Esophagus squamous epithelium (tissue), 5 donors: ENCODE results near the gene CRB1. TPM values are rescaled to one million over a fixed set of nuclear protein-coding genes. Genes with fewer than 3 reads are reported as not detected.
A peak's percentile ranks its signal among the peaks of the same experiment; 100 is the strongest.

Experiments
- DNase-seq: peaks from one replicate; lab custom pipeline; 2025; lab: John Stamatoyannopoulos, UW
- H3K27ac ChIP-seq, 4 donors: fragments of 200-600 bp; sonication (generic); one replicate each; pipeline ENCODE4 v1.5.1; 2016 to 2019; ENCODE audit warnings: mild to moderate bottlenecking in 1 of 4
- H3K27me3 ChIP-seq, 4 donors: fragments of 200-600 bp; sonication (generic); 1 replicate in 3 of 4; 2 replicates in 1 of 4; pipeline versions ENCODE4 v1.5.1 to v1.6.0; 2017 to 2021; ENCODE audit warnings: antibody characterized with exemption in 1 of 4
- H3K36me3 ChIP-seq, 3 donors: fragments of 200-600 bp; sonication (generic); one replicate each; pipeline ENCODE4 v1.5.1; 2016 to 2019
- H3K4me1 ChIP-seq, 3 donors: fragments of 200-600 bp; sonication (generic); one replicate each; pipeline ENCODE4 v1.5.1; 2017 to 2019
- H3K4me3 ChIP-seq, 4 donors: fragments of 200-600 bp; sonication (generic); 1 replicate in 3 of 4; 2 replicates in 1 of 4; pipeline ENCODE4 v1.5.1; 2016 to 2019; ENCODE audit warnings: mild to moderate bottlenecking in 2 of 4, moderate library complexity in 1 of 4
- H3K9me3 ChIP-seq, 3 donors: fragments of 200-600 bp; sonication (generic); one replicate each; pipeline ENCODE4 v1.5.1; 2016 to 2019
- POLR2A ChIP-seq, 4 donors: fragments of 450-650 bp; IDR thresholded peaks; one replicate each; pipeline ENCODE4 v1.6.1; 2017; ENCODE audit warnings: antibody characterized with exemption in 4 of 4, mild to moderate bottlenecking in 4 of 4, moderate library complexity in 3 of 4
- WGBS, 2 donors: methylation state at CpG; one replicate each; pipeline ENCODE4 v1.1.5; 2018; 5-methylcytosine and 5-hydroxymethylcytosine counted together
- intact Hi-C: fragments of 100-400 bp; cut with DNase I; formaldehyde crosslinking; loops from one replicate; pipeline ENCODE4 v1.15.0; 2022
- total RNA-seq, 4 donors: library from RNA; depleted of rRNA; stranded (reverse); fragments of >200 nt; gene quantifications; one replicate each; pipeline ENCODE4 v1.1.0, GENCODE V29; 2016
- TF ChIP-seq, protein P1 (sequence below), 6 experiments: fragments of 450-650 bp in 4 of 6; fragments of 200-600 bp in 2 of 6; sonication (generic) in 2 of 6; IDR thresholded peaks; one replicate each; pipeline ENCODE4 v1.5.1; 2016 to 2019; ENCODE audit warnings: antibody characterized with exemption in 6 of 6, mild to moderate bottlenecking in 4 of 6, moderate library complexity in 4 of 6
- donor health status: DM: yes; HTN: yes; CAD: no.

The CRB1 gene
- total RNA-seq, 4 donors from 2014 or later: 0.19 TPM; not detected in 3

- Histone ChIP-seq H3K36me3 (no peaks in the 10 kb centered on the region), H3K9me3 (no peaks in the 10 kb centered on the region), H3K27me3 (no peaks in the 10 kb centered on the region), H3K27ac (no peak overlapping the region), H3K4me3 (no peak overlapping the region), H3K4me1 (no peaks in the 10 kb centered on the region)
- TF ChIP-seq POLR2A (IDR thresholded peaks at IDR 0.05): no peak
- TF ChIP-seq, protein P1, sequence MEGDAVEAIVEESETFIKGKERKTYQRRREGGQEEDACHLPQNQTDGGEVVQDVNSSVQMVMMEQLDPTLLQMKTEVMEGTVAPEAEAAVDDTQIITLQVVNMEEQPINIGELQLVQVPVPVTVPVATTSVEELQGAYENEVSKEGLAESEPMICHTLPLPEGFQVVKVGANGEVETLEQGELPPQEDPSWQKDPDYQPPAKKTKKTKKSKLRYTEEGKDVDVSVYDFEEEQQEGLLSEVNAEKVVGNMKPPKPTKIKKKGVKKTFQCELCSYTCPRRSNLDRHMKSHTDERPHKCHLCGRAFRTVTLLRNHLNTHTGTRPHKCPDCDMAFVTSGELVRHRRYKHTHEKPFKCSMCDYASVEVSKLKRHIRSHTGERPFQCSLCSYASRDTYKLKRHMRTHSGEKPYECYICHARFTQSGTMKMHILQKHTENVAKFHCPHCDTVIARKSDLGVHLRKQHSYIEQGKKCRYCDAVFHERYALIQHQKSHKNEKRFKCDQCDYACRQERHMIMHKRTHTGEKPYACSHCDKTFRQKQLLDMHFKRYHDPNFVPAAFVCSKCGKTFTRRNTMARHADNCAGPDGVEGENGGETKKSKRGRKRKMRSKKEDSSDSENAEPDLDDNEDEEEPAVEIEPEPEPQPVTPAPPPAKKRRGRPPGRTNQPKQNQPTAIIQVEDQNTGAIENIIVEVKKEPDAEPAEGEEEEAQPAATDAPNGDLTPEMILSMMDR (IDR thresholded peaks at IDR 0.05): no peak
- DNase-seq: no peak
- 56 to 75% methylated on average over 1 of the region's 1 CpG for WGBS, 2 donors
- intact Hi-C loops: no loop called here
Measured at GRCh38 chr1:197393105-197393504, 125.1 kb downstream of the CRB1 start.

DNA sequence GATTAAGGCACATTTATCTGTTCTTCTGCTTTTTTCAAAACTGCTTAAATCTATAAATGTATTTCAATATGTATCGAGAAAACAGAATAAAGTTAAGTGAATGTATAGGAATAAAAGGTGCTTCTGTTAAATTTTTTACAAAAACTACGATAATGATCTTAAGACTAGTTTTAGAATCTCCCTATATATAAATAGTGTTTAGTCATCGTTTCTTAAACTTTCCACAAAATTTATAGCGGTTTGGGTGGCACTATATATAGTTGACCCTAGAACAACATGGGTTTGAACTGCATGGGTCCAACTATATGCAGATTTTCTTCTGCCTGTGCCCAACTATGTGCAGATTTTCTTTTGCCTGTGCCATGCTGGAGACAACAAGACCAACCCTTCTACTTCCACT, 125.7 kb downstream of the CRB1 start:
- no peak for TF ChIP-seq POLR2A (IDR thresholded peaks at IDR 0.05)

DNA sequence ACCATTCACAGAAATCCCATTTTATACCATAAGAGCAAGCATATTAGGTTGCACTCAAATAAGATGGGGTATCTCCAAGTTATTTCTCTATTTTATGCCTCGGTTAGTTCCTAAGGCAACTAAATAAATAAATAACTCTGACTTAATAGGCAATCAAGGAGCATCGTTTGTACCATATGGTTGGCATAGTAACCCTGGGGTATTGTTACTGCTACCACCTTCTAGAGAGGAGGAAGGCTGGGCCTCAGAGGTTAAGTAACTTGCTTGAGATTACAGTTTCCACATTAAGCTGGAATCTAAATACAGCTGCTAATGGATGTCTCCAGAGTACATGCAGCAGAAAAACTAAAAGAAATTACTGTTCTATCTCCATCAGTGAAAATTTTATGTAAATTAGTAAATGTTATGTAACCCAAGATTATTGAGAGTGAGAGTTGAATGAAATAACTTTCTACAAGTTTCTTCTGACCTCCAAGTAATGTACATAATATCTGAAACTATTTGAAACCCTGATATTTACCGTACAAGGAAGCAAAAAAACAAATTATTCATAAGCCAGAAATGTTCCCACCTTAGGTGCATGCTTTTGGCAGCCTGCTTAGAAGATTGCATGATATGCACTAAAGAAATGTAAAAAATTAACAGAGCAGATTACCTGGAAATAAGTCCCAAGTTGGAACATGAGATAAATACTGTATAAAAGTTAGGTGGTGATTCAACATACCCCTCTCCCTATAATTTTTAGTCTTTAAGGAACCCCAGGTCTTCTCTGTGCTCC, 127.0 kb downstream of the CRB1 start:
- H3K27me3 ChIP-seq: no peaks in the 10 kb centered on the region
- no peaks in the 10 kb centered on the region for H3K9me3 ChIP-seq
- no peak for DNase-seq
- no peak overlapping the region for H3K27ac ChIP-seq
- H3K36me3 ChIP-seq: no peaks in the 10 kb centered on the region
- no peak overlapping the region for H3K4me3 ChIP-seq
- 60% methylated on average over 3 of the region's 3 CpGs for WGBS, 2 donors
- intact Hi-C loops: no loop called here
- no peak for TF ChIP-seq POLR2A (IDR thresholded peaks at IDR 0.05)
- TF ChIP-seq, protein P1 (IDR thresholded peaks at IDR 0.05): no peak
- H3K4me1 ChIP-seq: no peaks in the 10 kb centered on the region

More for the DNA sequence above, 125.7 kb downstream of the CRB1 start:
- DNase-seq: no peak
- no peak overlapping the region for H3K27ac ChIP-seq
- no peaks in the 10 kb centered on the region for H3K4me1 ChIP-seq
- 80 to 84% methylated on average over 4 of the region's 4 CpGs for WGBS, 2 donors
- no peaks in the 10 kb centered on the region for H3K9me3 ChIP-seq
- no peak overlapping the region for H3K4me3 ChIP-seq
- intact Hi-C loops: no loop called here
- H3K27me3 ChIP-seq: no peaks in the 10 kb centered on the region
- no peaks in the 10 kb centered on the region for H3K36me3 ChIP-seq

GRCh38 chr1:197397895-197398294, 129.8 kb downstream of the CRB1 start:
- no peaks in the 10 kb centered on the region for H3K9me3 ChIP-seq
- H3K4me1 ChIP-seq: no peaks in the 10 kb centered on the region
- no peak for DNase-seq
- no peaks in the 10 kb centered on the region for H3K27me3 ChIP-seq
- no peak for TF ChIP-seq POLR2A (IDR thresholded peaks at IDR 0.05)
- TF ChIP-seq, protein P1 (IDR thresholded peaks at IDR 0.05): no peak
- no peak overlapping the region for H3K4me3 ChIP-seq
- H3K36me3 ChIP-seq: no peaks in the 10 kb centered on the region
- 65 to 76% methylated on average over 1 of the region's 1 CpG for WGBS, 2 donors
- intact Hi-C loops: no loop called here
- H3K27ac ChIP-seq: no peak overlapping the region

GRCh38 chr1:197399755-197400521, 131.9 kb downstream of the CRB1 start:
- Histone ChIP-seq H3K36me3 (no peaks in the 10 kb centered on the region), H3K4me1 (no peaks in the 10 kb centered on the region), H3K9me3 (no peaks in the 10 kb centered on the region), H3K4me3 (no peak overlapping the region), H3K27ac (no peak overlapping the region), H3K27me3 (no peaks in the 10 kb centered on the region)
- no peak for DNase-seq
- TF ChIP-seq, protein P1 (IDR thresholded peaks at IDR 0.05): peak in 3 of 6 experiments; percentile 21 to 50 (median 24)
- no peak for TF ChIP-seq POLR2A (IDR thresholded peaks at IDR 0.05)
- 17 to 24% methylated on average over 4 of the region's 4 CpGs for WGBS, 2 donors
- intact Hi-C loops: no loop called here
